Duodenal mucosa (tissue), 2 donors: ENCODE data around the gene SEPTIN1.

Source experiments
- H3K27ac ChIP-seq: one replicate; pipeline ENCODE4 v1.7.0; 2013; ENCODE audit warnings: low read depth, low read length
- H3K27me3 ChIP-seq, 2 donors: one replicate each; pipeline ENCODE4 v1.7.0; 2013; ENCODE audit warnings: low read length in 2 of 2, control low read depth in 1 of 2; ENCODE audit not compliant: insufficient read depth in 2 of 2, control insufficient read depth in 1 of 2
- H3K36me3 ChIP-seq, 2 donors: one replicate each; pipeline ENCODE4 v1.7.0; 2013; ENCODE audit warnings: low read length in 2 of 2, control low read depth in 1 of 2; ENCODE audit not compliant: insufficient read depth in 2 of 2, control insufficient read depth in 1 of 2
- H3K4me1 ChIP-seq, 2 donors: one replicate each; pipeline ENCODE4 v1.7.0; 2013; ENCODE audit warnings: low read length in 2 of 2, control low read depth in 1 of 2; ENCODE audit not compliant: insufficient read depth in 2 of 2, control insufficient read depth in 1 of 2
- H3K4me3 ChIP-seq, 2 donors: one replicate each; pipeline ENCODE4 v1.7.0; 2013; ENCODE audit warnings: low read length in 2 of 2, low read depth in 1 of 2
- H3K9ac ChIP-seq, 2 donors: one replicate each; pipeline ENCODE4 v1.7.0; 2013; ENCODE audit warnings: low read length in 2 of 2, low read depth in 1 of 2
- H3K9me3 ChIP-seq, 2 donors: one replicate each; pipeline ENCODE4 v1.7.0; 2013; ENCODE audit warnings: low read length in 2 of 2, control low read depth in 1 of 2; ENCODE audit not compliant: control insufficient read depth in 1 of 2

SEPTIN1 gene

DNA sequence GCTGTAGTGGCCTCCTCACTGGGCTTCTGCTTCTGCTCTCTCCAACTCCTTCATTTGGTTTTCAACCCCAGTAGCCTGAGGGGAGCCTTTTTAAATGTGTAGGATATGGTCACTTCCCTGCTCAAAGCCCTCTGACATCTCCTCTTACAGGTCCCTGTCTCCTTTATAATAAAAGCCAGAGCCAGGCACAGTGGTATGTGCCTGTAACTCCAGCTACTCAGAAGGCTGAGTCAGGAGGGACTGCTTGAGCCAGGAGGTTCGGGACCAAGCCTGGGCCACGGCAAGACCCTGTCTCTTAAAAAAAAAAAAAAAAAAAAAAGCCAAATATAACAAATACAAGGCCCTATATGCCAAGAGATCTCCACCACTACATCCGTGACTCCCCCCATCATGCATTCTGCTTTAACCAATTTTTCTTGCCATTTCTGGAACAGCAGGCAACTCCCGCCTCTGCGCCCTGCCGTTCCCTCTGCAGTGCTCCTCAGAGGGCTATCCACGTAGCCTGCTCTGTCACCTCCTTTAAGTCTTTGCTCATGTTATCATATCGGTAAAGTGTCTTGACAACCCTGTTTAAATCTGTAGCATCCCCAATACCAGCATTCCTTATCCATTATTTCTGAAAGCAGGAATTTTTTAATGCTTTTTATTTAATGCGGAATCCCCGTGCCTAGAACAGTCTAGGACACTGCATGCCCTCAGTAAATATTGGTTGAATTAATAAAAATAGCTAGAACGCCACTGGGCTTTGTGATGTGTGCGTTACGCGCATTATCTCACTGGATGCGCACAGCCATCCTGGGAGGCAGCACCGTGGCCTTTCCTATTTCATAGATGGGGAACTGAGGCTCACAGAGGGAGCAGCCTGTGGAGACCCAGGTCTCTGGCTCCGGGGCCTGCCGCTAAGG lies 34.5 kb upstream of the SEPTIN1 start:
- Histone ChIP-seq H3K36me3 (peaks cover 0 to 24% of the 10 kb centered on the region in 2 donors), H3K9ac (peak overlapping the region; percentile 63), H3K4me1 (peaks cover 12% of the 10 kb centered on the region in 2 donors), H3K27me3 (no peaks in the 10 kb centered on the region), H3K4me3 (peak overlapping the region; percentile 59 to 77), H3K9me3 (no peaks in the 10 kb centered on the region), H3K27ac (peak overlapping the region; percentile 79)

DNA sequence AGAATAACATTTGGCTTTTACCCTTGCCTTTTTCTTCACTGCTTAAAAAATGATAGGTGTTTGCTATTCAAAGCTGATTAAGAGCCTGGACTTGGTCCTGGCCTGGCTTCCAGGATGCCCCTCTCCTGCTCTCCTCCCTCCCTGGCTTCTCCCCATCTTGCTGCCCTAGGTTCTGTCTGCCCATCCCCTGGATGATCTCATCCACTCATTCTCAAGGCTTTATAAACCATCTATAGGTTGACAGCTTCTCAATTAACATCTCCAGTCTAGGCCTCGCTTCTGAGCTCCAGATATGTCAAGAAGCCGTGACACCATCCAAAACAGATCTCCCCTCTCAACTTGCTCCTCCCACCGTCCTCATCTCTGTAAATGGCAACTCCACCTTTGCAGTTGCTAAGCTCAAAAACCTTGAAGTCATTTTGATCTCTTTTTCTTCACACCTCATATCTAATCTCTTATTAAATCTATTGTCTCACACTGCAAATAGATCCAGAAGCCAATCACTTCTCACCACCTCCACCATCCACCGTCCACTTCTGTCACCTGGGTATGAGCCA lies 33.8 kb upstream of the SEPTIN1 start:
- no peaks in the 10 kb centered on the region for H3K27me3 ChIP-seq
- H3K9me3 ChIP-seq, result no peaks in the 10 kb centered on the region
- H3K36me3 ChIP-seq, result peaks cover 0 to 27% of the 10 kb centered on the region in 2 donors
- H3K4me3 ChIP-seq, result no peak overlapping the region
- peaks cover 12% of the 10 kb centered on the region in 2 donors for H3K4me1 ChIP-seq
- no peak overlapping the region for H3K27ac ChIP-seq
- no peak overlapping the region for H3K9ac ChIP-seq

DNA sequence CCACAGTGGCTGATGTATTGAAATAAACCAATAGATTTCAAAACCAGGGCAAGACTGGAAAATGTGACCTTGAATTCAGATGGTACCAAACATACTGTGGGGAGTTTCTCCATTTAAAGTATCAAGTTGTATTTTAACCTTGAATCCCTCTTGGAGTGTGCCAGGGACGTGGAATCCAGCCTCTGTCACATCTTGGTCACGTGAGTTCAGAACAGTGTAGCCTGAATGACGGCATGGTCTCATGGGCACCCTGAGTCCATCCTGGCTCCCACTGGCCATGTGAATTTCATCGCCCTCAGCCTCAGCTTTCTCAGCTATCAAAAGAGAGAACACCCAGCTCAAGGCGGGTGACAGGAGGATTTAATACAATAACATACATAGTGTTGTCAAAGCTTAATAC lies 31.8 kb upstream of the SEPTIN1 start:
- peaks cover 0 to 16% of the 10 kb centered on the region in 2 donors for H3K36me3 ChIP-seq
- H3K9me3 ChIP-seq, result no peaks in the 10 kb centered on the region
- H3K27me3 ChIP-seq, result no peaks in the 10 kb centered on the region
- no peak overlapping the region for H3K27ac ChIP-seq
- H3K4me1 ChIP-seq, result peaks cover 13 to 15% of the 10 kb centered on the region in 2 donors
- H3K9ac ChIP-seq, result no peak overlapping the region
- H3K4me3 ChIP-seq, result no peak overlapping the region

GRCh38 chr16:30413112-30413806 lies 30.9 kb upstream of the SEPTIN1 start:
- no peaks in the 10 kb centered on the region for H3K9me3 ChIP-seq
- no peaks in the 10 kb centered on the region for H3K27me3 ChIP-seq
- H3K9ac ChIP-seq, result no peak overlapping the region
- peaks cover 12 to 13% of the 10 kb centered on the region in 2 donors for H3K4me1 ChIP-seq
- H3K27ac ChIP-seq, result no peak overlapping the region
- H3K36me3 ChIP-seq, result peaks cover 0 to 16% of the 10 kb centered on the region in 2 donors
- no peak overlapping the region for H3K4me3 ChIP-seq

- H3K4me3 ChIP-seq, result no peak overlapping the region
- H3K36me3 ChIP-seq, result peaks cover 0 to 16% of the 10 kb centered on the region in 2 donors
- no peak overlapping the region for H3K27ac ChIP-seq
- H3K9me3 ChIP-seq, result no peaks in the 10 kb centered on the region
- peaks cover 9 to 17% of the 10 kb centered on the region in 2 donors for H3K4me1 ChIP-seq
- H3K9ac ChIP-seq, result no peak overlapping the region
- no peaks in the 10 kb centered on the region for H3K27me3 ChIP-seq
Observed at GRCh38 chr16:30409125-30410060, 27.0 kb upstream of the SEPTIN1 start.

DNA sequence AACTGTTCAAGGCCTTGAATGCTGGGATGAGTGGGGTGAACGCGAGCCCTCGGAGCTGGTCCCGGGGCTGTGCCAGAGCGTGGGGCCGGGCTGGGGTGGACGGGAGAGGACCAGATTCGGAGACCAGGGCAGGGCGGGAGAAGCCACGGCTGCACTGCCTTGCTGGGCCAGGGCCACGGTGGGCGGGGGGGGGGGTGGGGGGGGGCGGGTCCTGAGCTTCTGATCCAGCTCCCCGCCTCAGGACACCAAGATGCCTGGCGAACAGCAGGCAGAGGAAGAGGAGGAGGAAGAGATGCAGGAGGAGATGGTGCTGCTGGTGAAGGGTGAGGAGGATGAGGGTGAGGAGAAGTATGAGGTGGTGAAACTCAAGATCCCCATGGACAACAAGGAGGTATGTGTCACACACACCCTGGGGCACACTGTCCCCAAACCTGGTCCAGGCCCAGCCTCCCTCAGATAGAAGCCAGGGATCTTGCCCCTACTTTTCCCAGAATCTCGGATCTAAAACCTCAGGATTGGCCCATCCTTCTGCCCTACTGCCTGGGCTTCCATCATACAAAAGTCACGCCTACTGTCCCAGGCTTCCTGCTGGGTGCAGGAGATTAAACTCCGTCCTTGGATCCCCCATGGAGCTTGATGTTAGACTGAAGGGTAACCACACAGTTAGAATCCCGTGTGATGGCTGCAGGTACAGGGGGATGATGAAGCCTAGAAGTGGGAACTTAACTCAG lies 25.6 kb upstream of the SEPTIN1 start:
- Histone ChIP-seq H3K4me3 (peak overlapping the region; percentile 57 to 80), H3K9me3 (no peaks in the 10 kb centered on the region), H3K4me1 (peaks cover 9 to 17% of the 10 kb centered on the region in 2 donors), H3K27ac (peak overlapping the region; percentile 52), H3K27me3 (no peaks in the 10 kb centered on the region), H3K36me3 (peaks cover 0 to 11% of the 10 kb centered on the region in 2 donors), H3K9ac (peak overlapping the region; percentile 20 to 63)

GRCh38 chr16:30407102-30407803 lies 24.9 kb upstream of the SEPTIN1 start, which contains the start of gene ZNF771:
Gene ZNF771 (plus strand): TSS chr16:30407606. CDS start chr16:30408054, 448 bp downstream.
- Histone ChIP-seq H3K4me1 (peaks cover 9 to 17% of the 10 kb centered on the region in 2 donors), H3K27me3 (no peaks in the 10 kb centered on the region), H3K36me3 (peaks cover 0 to 9% of the 10 kb centered on the region in 2 donors)

GRCh38 chr16:30406795-30407101 lies 24.4 kb upstream of the SEPTIN1 start:
- H3K4me1 ChIP-seq, result peaks cover 9 to 17% of the 10 kb centered on the region in 2 donors
- peak overlapping the region; percentile 38 to 51 for H3K9ac ChIP-seq
- no peaks in the 10 kb centered on the region for H3K27me3 ChIP-seq
- no peak overlapping the region for H3K27ac ChIP-seq
- peak overlapping the region; percentile 57 to 80 for H3K4me3 ChIP-seq
- no peaks in the 10 kb centered on the region for H3K9me3 ChIP-seq
- peaks cover 0 to 6% of the 10 kb centered on the region in 2 donors for H3K36me3 ChIP-seq

More at GRCh38 chr16:30407102-30407803, 24.9 kb upstream of the SEPTIN1 start, which contains the start of gene ZNF771:
- Histone ChIP-seq H3K4me3 (peak within 1 kb of the TSS; percentile 57 to 80), H3K9me3 (no peaks in the 10 kb centered on the region), H3K27ac (peak within 1 kb of the TSS; percentile 71), H3K9ac (peak within 1 kb of the TSS; percentile 51 to 63)
